Esophagus muscularis mucosa (tissue), 4 donors: ENCODE measurements around the gene PCDHB5. TPM values are rescaled to one million over a fixed set of nuclear protein-coding genes. Genes with fewer than 3 reads are reported as not detected.
"Not testable (repeated sequence)": the region's sequence is repeated elsewhere in the genome, so short reads cannot be mapped to it uniquely, and the experiment has no call there.

Experiments
- DNase-seq: peaks from one replicate; pipeline ENCODE4 v3.0.0-alpha.2; 2017; ENCODE audit errors: extremely low spot score
- H3K27ac ChIP-seq, 4 donors: fragments of 200-600 bp; sonication (generic); replicated peaks in 1 of 4; 1 replicate in 3 of 4; 2 replicates in 1 of 4; pipeline ENCODE4 v1.5.1; 2016 to 2019; ENCODE audit warnings: mild to moderate bottlenecking in 1 of 4
- H3K27me3 ChIP-seq, 4 donors: fragments of 200-600 bp; sonication (generic); one replicate each; pipeline versions ENCODE4 v1.5.1 to v1.6.0; 2016 to 2019
- H3K36me3 ChIP-seq, 4 donors: fragments of 200-600 bp; sonication (generic); one replicate each; pipeline ENCODE4 v1.5.1; 2016 to 2019
- H3K4me1 ChIP-seq, 4 donors: fragments of 200-600 bp; sonication (generic); one replicate each; pipeline ENCODE4 v1.5.1; 2016 to 2019
- H3K4me3 ChIP-seq, 4 donors: fragments of 200-600 bp; sonication (generic); 1 replicate in 2 of 4; 2 replicates in 2 of 4; pipeline ENCODE4 v1.5.1; 2016 to 2019; ENCODE audit warnings: mild to moderate bottlenecking in 4 of 4, moderate library complexity in 1 of 4
- H3K9me3 ChIP-seq, 4 donors: fragments of 200-600 bp; sonication (generic); 1 replicate in 3 of 4; 2 replicates in 1 of 4; pipeline ENCODE4 v1.5.1; 2016 to 2019
- EP300 ChIP-seq: sonication (generic); formaldehyde crosslinking; IDR thresholded peaks from one replicate; pipeline ENCODE4 v1.6.1; 2017; ENCODE audit warnings: antibody characterized with exemption
- POLR2A ChIP-seq: fragments of 450-650 bp; IDR thresholded peaks from one replicate; pipeline ENCODE4 v1.6.1; 2017; ENCODE audit warnings: antibody characterized with exemption, moderate library complexity, mild to moderate bottlenecking, low read depth
- POLR2AphosphoS5 ChIP-seq, 2 donors: sonication (generic); formaldehyde crosslinking; IDR thresholded peaks; one replicate each; pipeline ENCODE4 v1.6.1; 2017; ENCODE audit warnings: antibody characterized with exemption in 2 of 2
- WGBS: methylation state at CpG from one replicate; pipeline ENCODE4 v1.1.5; 2018; 5-methylcytosine and 5-hydroxymethylcytosine counted together
- intact Hi-C: fragments of 100-400 bp; cut with DNase I; formaldehyde crosslinking; loops from one replicate; pipeline ENCODE4 v1.15.1; 2023
- total RNA-seq, 4 donors: library from RNA; depleted of rRNA; stranded (reverse); fragments of >200 nt; gene quantifications; one replicate each; pipeline versions ENCODE4 v1.1.0 to v1.2.1, GENCODE V29; 2016
- TF ChIP-seq, protein P1 (sequence below), 3 experiments: fragments of 200-600 bp in 2 of 3; fragments of 450-650 bp in 1 of 3; sonication (generic) in 2 of 3; IDR thresholded peaks; one replicate each; pipeline ENCODE4 v1.5.1; 2017 to 2019; ENCODE audit warnings: antibody characterized with exemption in 3 of 3, mild to moderate bottlenecking in 2 of 3, moderate library complexity in 1 of 3

The PCDHB5 gene
- total RNA-seq, 4 donors from 2014 or later, result 3.6 to 7.4 (median 4.0) TPM

DNA sequence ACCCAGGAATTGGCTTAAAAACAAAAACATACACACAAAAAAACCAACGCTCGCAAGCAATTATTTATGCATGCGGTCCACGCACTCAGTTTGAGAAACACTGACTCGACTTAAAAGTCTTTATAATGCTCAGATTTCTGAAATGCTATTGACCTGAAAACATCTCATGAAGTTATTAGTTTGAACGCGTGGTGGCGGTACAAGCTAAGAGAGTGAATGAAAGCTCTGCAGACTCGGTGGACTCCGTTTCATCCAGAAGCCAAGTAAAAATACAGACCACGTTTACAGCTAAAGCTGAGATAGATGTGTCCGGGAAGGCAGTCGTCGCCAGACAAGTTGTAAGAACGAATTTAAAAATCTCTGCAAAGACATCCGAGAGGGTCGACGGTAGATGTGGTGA lies 14.8 kb downstream of the PCDHB5 start, which contains the start of gene PCDHB6:
PCDHB6 (plus strand) TSS at position 246 of the 400 bp plus-strand sequence. CDS start 201 bp downstream, outside the sequence.
- Histone ChIP-seq H3K27ac (no peak within 1 kb of the TSS), H3K9me3 (peaks cover 0 to 68% (median 55%) of the 10 kb centered on the region in 4 donors), H3K36me3 (no peaks in the 10 kb centered on the region), H3K4me1 (no peaks in the 10 kb centered on the region), H3K27me3 (peaks cover 0 to 36% (median 0%) of the 10 kb centered on the region in 4 donors), H3K4me3 (peak within 1 kb of the TSS in 2 of 4 donors; percentile 23 to 26)
- DNase-seq, result no peak
- intact Hi-C loops, result no loop called here
- TF ChIP-seq POLR2AphosphoS5 (IDR thresholded peaks at IDR 0.05) (no peak), EP300 (no peak), POLR2A (no peak)
- TF ChIP-seq, protein P1, sequence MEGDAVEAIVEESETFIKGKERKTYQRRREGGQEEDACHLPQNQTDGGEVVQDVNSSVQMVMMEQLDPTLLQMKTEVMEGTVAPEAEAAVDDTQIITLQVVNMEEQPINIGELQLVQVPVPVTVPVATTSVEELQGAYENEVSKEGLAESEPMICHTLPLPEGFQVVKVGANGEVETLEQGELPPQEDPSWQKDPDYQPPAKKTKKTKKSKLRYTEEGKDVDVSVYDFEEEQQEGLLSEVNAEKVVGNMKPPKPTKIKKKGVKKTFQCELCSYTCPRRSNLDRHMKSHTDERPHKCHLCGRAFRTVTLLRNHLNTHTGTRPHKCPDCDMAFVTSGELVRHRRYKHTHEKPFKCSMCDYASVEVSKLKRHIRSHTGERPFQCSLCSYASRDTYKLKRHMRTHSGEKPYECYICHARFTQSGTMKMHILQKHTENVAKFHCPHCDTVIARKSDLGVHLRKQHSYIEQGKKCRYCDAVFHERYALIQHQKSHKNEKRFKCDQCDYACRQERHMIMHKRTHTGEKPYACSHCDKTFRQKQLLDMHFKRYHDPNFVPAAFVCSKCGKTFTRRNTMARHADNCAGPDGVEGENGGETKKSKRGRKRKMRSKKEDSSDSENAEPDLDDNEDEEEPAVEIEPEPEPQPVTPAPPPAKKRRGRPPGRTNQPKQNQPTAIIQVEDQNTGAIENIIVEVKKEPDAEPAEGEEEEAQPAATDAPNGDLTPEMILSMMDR (IDR thresholded peaks at IDR 0.05), result peak in 1 of 3 experiments; percentile 18
- WGBS, result 16% methylated on average over 18 of the region's 18 CpGs

DNA sequence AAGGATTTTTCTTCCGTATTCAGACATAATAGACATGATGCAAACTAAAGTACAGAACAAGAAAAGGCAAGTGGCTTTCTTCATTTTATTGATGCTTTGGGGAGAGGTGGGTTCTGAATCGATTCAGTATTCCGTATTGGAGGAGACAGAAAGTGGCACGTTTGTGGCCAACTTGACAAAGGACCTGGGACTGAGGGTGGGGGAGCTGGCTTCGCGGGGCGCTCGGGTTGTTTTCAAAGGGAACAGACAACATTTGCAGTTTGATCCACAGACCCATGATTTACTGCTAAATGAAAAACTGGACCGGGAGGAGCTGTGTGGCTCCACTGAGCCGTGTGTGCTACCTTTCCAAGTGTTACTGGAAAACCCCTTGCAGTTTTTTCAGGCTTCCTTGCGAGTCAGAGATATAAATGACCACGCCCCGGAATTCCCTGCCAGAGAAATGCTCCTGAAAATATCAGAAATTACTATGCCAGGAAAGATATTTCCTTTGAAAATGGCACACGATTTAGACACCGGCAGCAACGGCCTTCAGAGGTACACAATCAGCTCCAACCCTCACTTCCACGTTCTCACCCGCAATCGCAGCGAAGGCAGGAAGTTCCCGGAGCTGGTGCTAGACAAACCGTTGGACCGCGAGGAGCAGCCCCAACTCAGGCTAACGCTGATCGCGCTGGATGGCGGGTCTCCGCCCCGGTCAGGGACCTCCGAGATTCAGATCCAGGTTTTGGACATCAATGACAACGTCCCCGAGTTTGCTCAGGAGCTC lies 15.4 kb downstream of the PCDHB5 start:
- H3K9me3 ChIP-seq, result peaks cover 0 to 71% (median 60%) of the 10 kb centered on the region in 4 donors
- WGBS, result 48% methylated on average over 33 of the region's 33 CpGs
- no peak for DNase-seq
- H3K27me3 ChIP-seq, result peaks cover 0 to 42% (median 0%) of the 10 kb centered on the region in 4 donors
- no peaks in the 10 kb centered on the region for H3K36me3 ChIP-seq
- intact Hi-C loops, result no loop called here
- H3K4me1 ChIP-seq, result no peaks in the 10 kb centered on the region
- TF ChIP-seq, protein P1 (IDR thresholded peaks at IDR 0.05), result no peak
- TF ChIP-seq POLR2A (no peak), EP300 (no peak), POLR2AphosphoS5 (IDR thresholded peaks at IDR 0.05) (no peak)
- no peak overlapping the region for H3K27ac ChIP-seq
- H3K4me3 ChIP-seq, result peak overlapping the region in 2 of 4 donors; percentile 23 to 26

DNA sequence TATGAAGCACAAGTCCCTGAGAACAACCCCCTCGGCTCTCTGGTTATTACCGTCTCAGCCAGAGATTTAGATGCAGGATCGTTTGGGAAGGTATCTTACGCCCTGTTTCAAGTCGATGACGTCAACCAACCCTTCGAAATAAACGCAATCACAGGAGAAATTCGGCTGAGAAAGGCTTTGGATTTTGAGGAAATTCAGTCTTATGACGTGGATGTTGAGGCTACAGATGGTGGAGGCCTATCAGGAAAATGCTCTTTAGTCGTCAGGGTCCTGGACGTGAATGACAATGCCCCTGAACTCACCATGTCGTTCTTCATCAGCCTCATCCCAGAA lies 16.0 kb downstream of the PCDHB5 start:
- H3K36me3 ChIP-seq, result no peaks in the 10 kb centered on the region
- H3K27me3 ChIP-seq, result peaks cover 0 to 47% (median 0%) of the 10 kb centered on the region in 4 donors
- intact Hi-C loops, result no loop called here
- H3K4me1 ChIP-seq, result no peaks in the 10 kb centered on the region
- H3K27ac ChIP-seq, result no peak overlapping the region
- TF ChIP-seq EP300 (no peak), POLR2AphosphoS5 (IDR thresholded peaks at IDR 0.05) (no peak), POLR2A (no peak)
- TF ChIP-seq, protein P1 (IDR thresholded peaks at IDR 0.05), result no peak
- H3K4me3 ChIP-seq, result no peak overlapping the region
- 49% methylated on average over 13 of the region's 13 CpGs for WGBS
- DNase-seq, result no peak
- peaks cover 0 to 71% (median 65%) of the 10 kb centered on the region in 4 donors for H3K9me3 ChIP-seq

DNA sequence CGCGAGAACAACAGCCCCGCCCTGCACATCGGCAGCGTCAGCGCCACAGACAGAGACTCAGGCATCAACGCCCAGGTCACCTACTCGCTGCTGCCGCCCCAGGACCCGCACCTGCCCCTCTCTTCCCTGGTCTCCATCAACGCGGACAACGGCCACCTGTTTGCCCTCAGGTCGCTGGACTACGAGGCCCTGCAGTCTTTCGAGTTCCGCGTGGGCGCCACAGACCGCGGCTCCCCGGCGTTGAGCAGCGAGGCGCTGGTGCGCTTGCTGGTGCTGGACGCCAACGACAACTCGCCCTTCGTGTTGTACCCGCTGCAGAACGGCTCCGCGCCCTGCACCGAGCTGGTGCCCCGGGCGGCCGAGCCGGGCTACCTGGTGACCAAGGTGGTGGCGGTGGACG lies 16.6 kb downstream of the PCDHB5 start:
- H3K36me3 ChIP-seq, H3K4me3 ChIP-seq, intact Hi-C loops, DNase-seq, H3K27ac ChIP-seq, H3K4me1 ChIP-seq: not testable (repeated sequence)
- WGBS, result 29% methylated on average over 7 of the region's 41 CpGs
- Histone ChIP-seq H3K27me3 (peaks cover 0 to 54% (median 0%) of the 10 kb centered on the region in 4 donors), H3K9me3 (peaks cover 0 to 77% (median 72%) of the 10 kb centered on the region in 4 donors)

DNA sequence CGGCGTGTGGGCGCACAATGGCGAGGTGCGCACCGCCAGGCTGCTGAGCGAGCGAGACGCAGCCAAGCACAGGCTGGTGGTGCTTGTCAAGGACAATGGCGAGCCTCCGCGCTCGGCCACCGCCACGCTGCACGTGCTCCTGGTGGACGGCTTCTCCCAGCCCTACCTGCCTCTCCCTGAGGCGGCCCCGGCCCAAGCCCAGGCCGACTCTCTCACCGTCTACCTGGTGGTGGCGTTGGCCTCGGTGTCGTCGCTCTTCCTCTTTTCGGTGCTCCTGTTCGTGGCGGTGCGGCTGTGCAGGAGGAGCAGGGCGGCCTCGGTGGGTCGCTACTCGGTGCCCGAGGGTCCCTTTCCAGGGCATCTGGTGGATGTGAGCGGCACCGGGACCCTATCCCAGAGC lies 17.1 kb downstream of the PCDHB5 start:
- peaks cover 0 to 59% (median 0%) of the 10 kb centered on the region in 4 donors for H3K27me3 ChIP-seq
- H3K4me3 ChIP-seq, DNase-seq, H3K27ac ChIP-seq, H3K4me1 ChIP-seq, intact Hi-C loops, H3K36me3 ChIP-seq: not testable (repeated sequence)
- no CpG with 5 or more reads among the region's 36 CpGs for WGBS
- peaks cover 0 to 82% (median 76%) of the 10 kb centered on the region in 4 donors for H3K9me3 ChIP-seq
